ENCODE results near the gene MCC.

- TF ChIP-seq EZH2phosphoT487 (IDR thresholded peaks at IDR 0.05; ENCODE audit: low read depth, severe bottlenecking, unreplicated experiment): no peak
- TF ChIP-seq CTCF (IDR thresholded peaks at IDR 0.05; ENCODE audit: poor library complexity): no peak
- no peak for TF ChIP-seq EZH2 (IDR thresholded peaks at IDR 0.05; ENCODE audit: borderline replicate concordance)
Measured at GRCh38 chr5:113128082-113128481, 360.2 kb downstream of the MCC start.

Measured in hepatocyte (in vitro differentiated cells).